GM12878 (cell line): ENCODE results near the gene CRMP1.

Experiments used
- BACH1 ChIP-seq: fragments of 450-650 bp; IDR thresholded peaks from 2 replicates; pipeline ENCODE4 v1.6.1; 2017; ENCODE audit warnings: mild to moderate bottlenecking, borderline replicate concordance
- CTCF ChIP-seq, 3 experiments: IDR thresholded peaks in 2 of 3; conservative IDR thresholded peaks in 1 of 3; 2 replicates each; pipeline ENCODE4 v1.5.1; 2011; ENCODE audit warnings: low read depth in 3 of 3, low read length in 3 of 3, mild to moderate bottlenecking in 3 of 3, control low read depth in 2 of 3, moderate library complexity in 2 of 3, inconsistent platforms in 1 of 3, mixed read lengths in 1 of 3; ENCODE audit not compliant: control insufficient read depth in 2 of 3, insufficient read depth in 1 of 3; ENCODE audit errors: extremely low read depth in 1 of 3
- EGR1 ChIP-seq, 2 experiments: IDR thresholded peaks; 1 replicate in 1 of 2; 2 replicates in 1 of 2; pipeline ENCODE4 v1.6.1; 2011 to 2012; ENCODE audit warnings: low read depth in 2 of 2, low read length in 2 of 2, borderline replicate concordance in 1 of 2, mild to moderate bottlenecking in 1 of 2, moderate library complexity in 1 of 2
- EP300 ChIP-seq, 2 experiments: fragments of 150-350 bp in 1 of 2; IDR thresholded peaks; 2 replicates each; pipeline ENCODE4 v1.6.1; 2011 to 2012; ENCODE audit warnings: low read depth in 2 of 2, low read length in 2 of 2, borderline replicate concordance in 1 of 2, improper control_type of control experiment in 1 of 2, inconsistent platforms in 1 of 2; ENCODE audit not compliant: control insufficient read depth in 1 of 2
- HDAC2 ChIP-seq: fragments of 200-600 bp; sonication (generic); IDR thresholded peaks from 2 replicates; pipeline ENCODE4 v1.6.1; 2017
- MXI1 ChIP-seq: fragments of 150-350 bp; IDR thresholded peaks from 2 replicates; pipeline ENCODE4 v1.6.1; 2011; ENCODE audit warnings: low read depth, mild to moderate bottlenecking, inconsistent platforms, low read length, improper control_type of control experiment
- RCOR1 ChIP-seq: conservative IDR thresholded peaks from 2 replicates; pipeline ENCODE4 v1.6.1; 2012; ENCODE audit warnings: low read depth, low read length, improper control_type of control experiment
- SMC3 ChIP-seq: IDR thresholded peaks from 2 replicates; pipeline ENCODE4 v1.6.1; 2011; ENCODE audit warnings: low read length, improper control_type of control experiment, borderline replicate concordance
- YBX1 ChIP-seq: fragments of 450-650 bp; IDR thresholded peaks from 2 replicates; pipeline ENCODE4 v1.6.1; 2016; ENCODE audit warnings: antibody characterized with exemption
- YY1 ChIP-seq: IDR thresholded peaks from 2 replicates; pipeline ENCODE4 v1.6.1; 2011; ENCODE audit warnings: low read depth, mild to moderate bottlenecking, low read length
- ZNF24 ChIP-seq: fragments of 450-650 bp; IDR thresholded peaks from 2 replicates; pipeline ENCODE4 v1.6.1; 2017; ENCODE audit warnings: antibody characterized with exemption, mild to moderate bottlenecking

GRCh38 chr4:5845035-5845905 is 47.6 kb downstream of the CRMP1 start:
- TF ChIP-seq ZNF24 (no peak), YY1 (no peak), HDAC2 (no peak), MXI1 (no peak), CTCF (IDR thresholded peaks at IDR 0.05 in 2 of 3, conservative IDR thresholded peaks at IDR 0.05 in 1 of 3; ENCODE audit: control insufficient read depth in 2 of 3, extremely low read depth in 1 of 3, insufficient read depth in 1 of 3, low read depth in 3 of 3, low read length in 3 of 3) (no peak), EGR1 (IDR thresholded peaks at IDR 0.05; ENCODE audit: borderline replicate concordance in 1 of 2, low read depth in 2 of 2, low read length in 2 of 2) (no peak), EP300 (IDR thresholded peaks at IDR 0.05; ENCODE audit: borderline replicate concordance in 1 of 2, control insufficient read depth in 1 of 2, low read depth in 2 of 2, low read length in 2 of 2) (no peak), BACH1 (no peak), RCOR1 (no peak), SMC3 (no peak), YBX1 (no peak)
